Upper lobe of left lung (tissue), 4 donors: ENCODE data around the gene CHST8.

Experiments used
- CTCF ChIP-seq, 6 experiments: fragments of 450-650 bp in 4 of 6; fragments of 200-600 bp in 2 of 6; sonication (generic) in 2 of 6; IDR thresholded peaks; one replicate each; pipeline ENCODE4 v1.5.1; 2016 to 2019; ENCODE audit warnings: antibody characterized with exemption in 6 of 6
- EP300 ChIP-seq, 4 donors: sonication (generic); formaldehyde crosslinking; IDR thresholded peaks; one replicate each; pipeline ENCODE4 v1.5.1; 2017; ENCODE audit warnings: antibody characterized with exemption in 4 of 4, control low read depth in 2 of 4
- POLR2A ChIP-seq, 4 donors: fragments of 450-650 bp; IDR thresholded peaks; one replicate each; pipeline ENCODE4 v1.5.1; 2016 to 2017; ENCODE audit warnings: antibody characterized with exemption in 4 of 4, mild to moderate bottlenecking in 2 of 4
- POLR2AphosphoS5 ChIP-seq, 2 donors: sonication (generic); formaldehyde crosslinking; IDR thresholded peaks; one replicate each; pipeline ENCODE4 v1.5.1; 2017; ENCODE audit warnings: antibody characterized with exemption in 2 of 2

GRCh38 chr19:33750587-33751435 lies 129.1 kb downstream of the CHST8 start:
- no peak for TF ChIP-seq CTCF (IDR thresholded peaks at IDR 0.05)
- no peak for TF ChIP-seq EP300 (IDR thresholded peaks at IDR 0.05)
- TF ChIP-seq POLR2A (IDR thresholded peaks at IDR 0.05): no peak
- TF ChIP-seq POLR2AphosphoS5 (IDR thresholded peaks at IDR 0.05): no peak
